NB4 (cell line): ENCODE data around the gene HOXC5.

ENCODE experiments used
- POLR2A ChIP-seq: IDR thresholded peaks from 2 replicates; pipeline ENCODE4 v1.6.1; 2011; ENCODE audit warnings: mild to moderate bottlenecking; ENCODE audit not compliant: insufficient read length; ENCODE audit errors: extremely low read depth
- TF ChIP-seq, protein P1 (sequence below): IDR thresholded peaks from one replicate; pipeline ENCODE4 v1.5.1; 2012; ENCODE audit warnings: low read depth, low read length

DNA sequence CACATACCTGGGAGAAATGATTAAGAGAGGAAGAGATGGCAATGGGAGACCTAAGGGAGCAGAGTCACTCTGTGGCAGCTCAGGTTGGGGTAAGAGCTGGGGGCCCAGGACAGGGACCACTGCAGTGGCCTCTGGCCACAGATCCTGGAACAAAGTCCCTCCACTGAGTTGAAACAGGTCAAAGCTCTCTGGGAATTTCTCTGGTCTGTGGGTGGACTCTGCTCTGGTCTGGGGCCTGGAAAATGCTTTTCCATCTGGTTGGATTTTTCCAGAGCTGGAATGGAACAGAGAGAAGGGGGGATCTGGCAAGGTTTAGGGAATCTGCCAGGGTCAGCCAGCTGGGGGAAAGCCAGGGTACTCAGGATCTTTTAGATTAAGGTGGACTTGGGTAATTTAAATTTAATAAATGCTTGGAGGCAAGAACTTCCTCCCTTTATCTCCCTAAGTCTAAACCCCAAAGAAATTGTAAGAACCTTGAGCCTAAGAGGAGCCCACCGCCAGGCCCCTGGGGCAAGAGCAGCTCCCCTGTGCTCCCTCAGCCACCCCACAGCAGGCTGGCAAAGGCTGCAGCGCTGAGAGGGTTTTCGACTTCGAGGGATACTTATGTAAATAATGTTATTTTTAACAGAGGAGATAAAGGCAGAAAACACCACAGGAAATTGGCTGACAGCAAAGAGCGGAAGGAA lies 44.2 kb upstream of the HOXC5 start:
- TF ChIP-seq POLR2A, result no peak
- TF ChIP-seq, protein P1, sequence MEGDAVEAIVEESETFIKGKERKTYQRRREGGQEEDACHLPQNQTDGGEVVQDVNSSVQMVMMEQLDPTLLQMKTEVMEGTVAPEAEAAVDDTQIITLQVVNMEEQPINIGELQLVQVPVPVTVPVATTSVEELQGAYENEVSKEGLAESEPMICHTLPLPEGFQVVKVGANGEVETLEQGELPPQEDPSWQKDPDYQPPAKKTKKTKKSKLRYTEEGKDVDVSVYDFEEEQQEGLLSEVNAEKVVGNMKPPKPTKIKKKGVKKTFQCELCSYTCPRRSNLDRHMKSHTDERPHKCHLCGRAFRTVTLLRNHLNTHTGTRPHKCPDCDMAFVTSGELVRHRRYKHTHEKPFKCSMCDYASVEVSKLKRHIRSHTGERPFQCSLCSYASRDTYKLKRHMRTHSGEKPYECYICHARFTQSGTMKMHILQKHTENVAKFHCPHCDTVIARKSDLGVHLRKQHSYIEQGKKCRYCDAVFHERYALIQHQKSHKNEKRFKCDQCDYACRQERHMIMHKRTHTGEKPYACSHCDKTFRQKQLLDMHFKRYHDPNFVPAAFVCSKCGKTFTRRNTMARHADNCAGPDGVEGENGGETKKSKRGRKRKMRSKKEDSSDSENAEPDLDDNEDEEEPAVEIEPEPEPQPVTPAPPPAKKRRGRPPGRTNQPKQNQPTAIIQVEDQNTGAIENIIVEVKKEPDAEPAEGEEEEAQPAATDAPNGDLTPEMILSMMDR, result no peak
